ENCODE measurements around the gene GGA2.
A peak's percentile ranks its signal among the peaks of the same experiment; 100 is the strongest.

GGA2 gene

GRCh38 chr16:23509441-23509754, 896 bp downstream of the GGA2 start:
- Histone ChIP-seq H3K27me3 (ENCODE audit: control insufficient read depth, insufficient read depth, low read length) (no peaks in the 10 kb centered on the region), H3K4me1 (ENCODE audit: control insufficient read depth, low read depth, low read length) (peaks cover 14% of the 10 kb centered on the region), H3K36me3 (ENCODE audit: control insufficient read depth, low read depth, low read length) (peaks cover under 1% of the 10 kb centered on the region), H3K4me3 (ENCODE audit: low read length) (peak overlapping the region; percentile 89), H3K27ac (ENCODE audit: low read length) (no peak overlapping the region), H3K9me3 (ENCODE audit: control insufficient read depth, low read depth, low read length) (no peaks in the 10 kb centered on the region), H3K9ac (ENCODE audit: low read length) (peak overlapping the region; percentile 69)

- Histone ChIP-seq H3K9ac (ENCODE audit: low read length) (peak overlapping the region; percentile 69), H3K36me3 (ENCODE audit: control insufficient read depth, low read depth, low read length) (no peaks in the 10 kb centered on the region), H3K4me3 (ENCODE audit: low read length) (peak overlapping the region; percentile 89), H3K9me3 (ENCODE audit: control insufficient read depth, low read depth, low read length) (no peaks in the 10 kb centered on the region), H3K27me3 (ENCODE audit: control insufficient read depth, insufficient read depth, low read length) (no peaks in the 10 kb centered on the region), H3K27ac (ENCODE audit: low read length) (no peak overlapping the region), H3K4me1 (ENCODE audit: control insufficient read depth, low read depth, low read length) (peaks cover 14% of the 10 kb centered on the region)
Measured at GRCh38 chr16:23508589-23509440, 1.5 kb downstream of the GGA2 start.

- Histone ChIP-seq H3K9ac (ENCODE audit: low read length) (no peak overlapping the region), H3K27ac (ENCODE audit: low read length) (no peak overlapping the region), H3K36me3 (ENCODE audit: control insufficient read depth, low read depth, low read length) (peaks cover 3% of the 10 kb centered on the region), H3K4me1 (ENCODE audit: control insufficient read depth, low read depth, low read length) (peaks cover 14% of the 10 kb centered on the region), H3K4me3 (ENCODE audit: low read length) (no peak overlapping the region), H3K27me3 (ENCODE audit: control insufficient read depth, insufficient read depth, low read length) (no peaks in the 10 kb centered on the region), H3K9me3 (ENCODE audit: control insufficient read depth, low read depth, low read length) (no peaks in the 10 kb centered on the region)
Measured at GRCh38 chr16:23506606-23506994, 3.7 kb downstream of the GGA2 start.

GRCh38 chr16:23505671-23506605, 4.4 kb downstream of the GGA2 start:
- H3K4me1 ChIP-seq (ENCODE audit: control insufficient read depth, low read depth, low read length) = peaks cover 14% of the 10 kb centered on the region
- no peaks in the 10 kb centered on the region for H3K9me3 ChIP-seq (ENCODE audit: control insufficient read depth, low read depth, low read length)
- no peak overlapping the region for H3K9ac ChIP-seq (ENCODE audit: low read length)
- H3K27ac ChIP-seq (ENCODE audit: low read length) = no peak overlapping the region
- no peak overlapping the region for H3K4me3 ChIP-seq (ENCODE audit: low read length)
- H3K27me3 ChIP-seq (ENCODE audit: control insufficient read depth, insufficient read depth, low read length) = no peaks in the 10 kb centered on the region
- H3K36me3 ChIP-seq (ENCODE audit: control insufficient read depth, low read depth, low read length) = peaks cover 3% of the 10 kb centered on the region

- H3K4me3 ChIP-seq (ENCODE audit: low read length) = no peak overlapping the region
- H3K9me3 ChIP-seq (ENCODE audit: control insufficient read depth, low read depth, low read length) = no peaks in the 10 kb centered on the region
- H3K27ac ChIP-seq (ENCODE audit: low read length) = no peak overlapping the region
- no peaks in the 10 kb centered on the region for H3K27me3 ChIP-seq (ENCODE audit: control insufficient read depth, insufficient read depth, low read length)
- H3K9ac ChIP-seq (ENCODE audit: low read length) = no peak overlapping the region
- peaks cover 3% of the 10 kb centered on the region for H3K36me3 ChIP-seq (ENCODE audit: control insufficient read depth, low read depth, low read length)
- H3K4me1 ChIP-seq (ENCODE audit: control insufficient read depth, low read depth, low read length) = peaks cover 14% of the 10 kb centered on the region
Measured at GRCh38 chr16:23505180-23505665, 5.1 kb downstream of the GGA2 start.

- Histone ChIP-seq H3K9ac (ENCODE audit: low read length) (no peak overlapping the region), H3K9me3 (ENCODE audit: control insufficient read depth, low read depth, low read length) (no peaks in the 10 kb centered on the region), H3K4me3 (ENCODE audit: low read length) (no peak overlapping the region), H3K36me3 (ENCODE audit: control insufficient read depth, low read depth, low read length) (peaks cover 3% of the 10 kb centered on the region), H3K27me3 (ENCODE audit: control insufficient read depth, insufficient read depth, low read length) (no peaks in the 10 kb centered on the region), H3K27ac (ENCODE audit: low read length) (no peak overlapping the region), H3K4me1 (ENCODE audit: control insufficient read depth, low read depth, low read length) (peaks cover 14% of the 10 kb centered on the region)
Measured at GRCh38 chr16:23504453-23505179, 5.7 kb downstream of the GGA2 start.

- Histone ChIP-seq H3K27ac (ENCODE audit: low read length) (no peak overlapping the region), H3K9me3 (ENCODE audit: control insufficient read depth, low read depth, low read length) (no peaks in the 10 kb centered on the region), H3K36me3 (ENCODE audit: control insufficient read depth, low read depth, low read length) (peaks cover 3% of the 10 kb centered on the region), H3K4me1 (ENCODE audit: control insufficient read depth, low read depth, low read length) (peaks cover 14% of the 10 kb centered on the region), H3K27me3 (ENCODE audit: control insufficient read depth, insufficient read depth, low read length) (no peaks in the 10 kb centered on the region), H3K9ac (ENCODE audit: low read length) (no peak overlapping the region), H3K4me3 (ENCODE audit: low read length) (no peak overlapping the region)
Measured at GRCh38 chr16:23504076-23504452, 6.2 kb downstream of the GGA2 start.

GRCh38 chr16:23502466-23502865, 7.8 kb downstream of the GGA2 start:
- Histone ChIP-seq H3K27me3 (ENCODE audit: control insufficient read depth, insufficient read depth, low read length) (no peaks in the 10 kb centered on the region), H3K9me3 (ENCODE audit: control insufficient read depth, low read depth, low read length) (no peaks in the 10 kb centered on the region), H3K36me3 (ENCODE audit: control insufficient read depth, low read depth, low read length) (peaks cover 3% of the 10 kb centered on the region), H3K27ac (ENCODE audit: low read length) (no peak overlapping the region), H3K9ac (ENCODE audit: low read length) (no peak overlapping the region), H3K4me3 (ENCODE audit: low read length) (no peak overlapping the region), H3K4me1 (ENCODE audit: control insufficient read depth, low read depth, low read length) (peaks cover 8% of the 10 kb centered on the region)

GRCh38 chr16:23501291-23501690, 9.0 kb downstream of the GGA2 start:
- H3K36me3 ChIP-seq (ENCODE audit: control insufficient read depth, low read depth, low read length) = peaks cover 3% of the 10 kb centered on the region
- peaks cover 8% of the 10 kb centered on the region for H3K4me1 ChIP-seq (ENCODE audit: control insufficient read depth, low read depth, low read length)
- no peaks in the 10 kb centered on the region for H3K27me3 ChIP-seq (ENCODE audit: control insufficient read depth, insufficient read depth, low read length)

GRCh38 chr16:23500862-23501225, 9.4 kb downstream of the GGA2 start:
- peaks cover 8% of the 10 kb centered on the region for H3K4me1 ChIP-seq (ENCODE audit: control insufficient read depth, low read depth, low read length)
- H3K9ac ChIP-seq (ENCODE audit: low read length) = no peak overlapping the region
- no peaks in the 10 kb centered on the region for H3K27me3 ChIP-seq (ENCODE audit: control insufficient read depth, insufficient read depth, low read length)
- H3K9me3 ChIP-seq (ENCODE audit: control insufficient read depth, low read depth, low read length) = no peaks in the 10 kb centered on the region
- peaks cover 3% of the 10 kb centered on the region for H3K36me3 ChIP-seq (ENCODE audit: control insufficient read depth, low read depth, low read length)
- H3K27ac ChIP-seq (ENCODE audit: low read length) = no peak overlapping the region
- H3K4me3 ChIP-seq (ENCODE audit: low read length) = no peak overlapping the region

More at GRCh38 chr16:23501291-23501690, 9.0 kb downstream of the GGA2 start:
- no peak overlapping the region for H3K27ac ChIP-seq (ENCODE audit: low read length)
- H3K9me3 ChIP-seq (ENCODE audit: control insufficient read depth, low read depth, low read length) = no peaks in the 10 kb centered on the region
- no peak overlapping the region for H3K4me3 ChIP-seq (ENCODE audit: low read length)
- no peak overlapping the region for H3K9ac ChIP-seq (ENCODE audit: low read length)

GRCh38 chr16:23500212-23500861, 10.0 kb downstream of the GGA2 start:
- no peak overlapping the region for H3K27ac ChIP-seq (ENCODE audit: low read length)
- peaks cover 8% of the 10 kb centered on the region for H3K4me1 ChIP-seq (ENCODE audit: control insufficient read depth, low read depth, low read length)
- peaks cover 9% of the 10 kb centered on the region for H3K36me3 ChIP-seq (ENCODE audit: control insufficient read depth, low read depth, low read length)
- H3K9me3 ChIP-seq (ENCODE audit: control insufficient read depth, low read depth, low read length) = no peaks in the 10 kb centered on the region
- H3K4me3 ChIP-seq (ENCODE audit: low read length) = no peak overlapping the region
- no peak overlapping the region for H3K9ac ChIP-seq (ENCODE audit: low read length)
- no peaks in the 10 kb centered on the region for H3K27me3 ChIP-seq (ENCODE audit: control insufficient read depth, insufficient read depth, low read length)
